GM19395 (cell line): Measurements from ENCODE around the gene UBE2G2.

ENCODE experiments used
- ATAC-seq: cut with Tn5 transposase; IDR thresholded peaks from one replicate; pipeline ENCODE4 v1.9.1; 2021; ENCODE audit warnings: mild to moderate bottlenecking, moderate library complexity; ENCODE audit not compliant: unreplicated experiment

The UBE2G2 gene

DNA sequence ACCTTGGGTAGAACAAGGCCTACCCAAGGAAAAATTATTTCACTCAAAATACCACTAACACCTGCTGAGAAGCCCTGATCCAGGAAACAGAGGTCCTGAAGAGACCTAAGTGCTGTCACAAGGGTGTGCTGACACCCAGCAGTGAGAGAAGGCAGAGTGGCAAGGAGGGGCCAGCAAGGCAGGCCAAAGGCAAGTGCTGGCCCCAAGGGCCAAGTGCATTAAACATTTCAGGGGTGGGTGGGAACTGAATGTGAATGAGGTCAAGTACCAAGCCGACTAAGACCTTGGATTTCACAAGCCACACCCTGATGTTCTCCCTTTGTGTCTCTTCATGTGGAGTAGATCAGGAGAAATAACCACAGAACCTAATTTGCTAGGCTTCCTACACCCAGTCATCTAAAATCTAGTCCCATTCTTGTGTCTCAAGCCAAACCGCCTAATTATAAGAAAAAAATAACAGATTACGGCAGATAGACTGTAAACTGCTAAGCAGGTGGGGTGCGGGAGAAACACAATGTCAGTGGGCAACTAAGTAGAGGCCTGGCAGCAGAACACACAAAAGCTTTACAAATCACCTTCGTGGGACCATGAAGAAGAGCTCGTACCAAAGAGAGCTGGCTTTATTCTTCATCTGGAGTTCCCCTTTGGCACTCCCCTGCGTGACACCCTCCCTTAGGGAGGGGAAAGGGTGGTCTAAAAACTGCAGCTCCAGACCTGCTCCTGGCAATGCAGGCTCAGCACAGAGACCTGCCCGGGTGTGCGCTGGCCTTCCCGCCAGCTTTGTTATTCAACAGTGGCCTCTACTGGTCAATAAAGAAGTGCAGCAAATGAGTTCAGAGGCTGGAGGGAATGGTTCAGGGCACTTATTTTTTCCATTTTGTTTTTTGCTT, 8.7 kb downstream of the UBE2G2 start:
- ATAC-seq, result no peak

GRCh38 chr21:44791993-44792392, 9.6 kb downstream of the UBE2G2 start:
- no peak for ATAC-seq

DNA sequence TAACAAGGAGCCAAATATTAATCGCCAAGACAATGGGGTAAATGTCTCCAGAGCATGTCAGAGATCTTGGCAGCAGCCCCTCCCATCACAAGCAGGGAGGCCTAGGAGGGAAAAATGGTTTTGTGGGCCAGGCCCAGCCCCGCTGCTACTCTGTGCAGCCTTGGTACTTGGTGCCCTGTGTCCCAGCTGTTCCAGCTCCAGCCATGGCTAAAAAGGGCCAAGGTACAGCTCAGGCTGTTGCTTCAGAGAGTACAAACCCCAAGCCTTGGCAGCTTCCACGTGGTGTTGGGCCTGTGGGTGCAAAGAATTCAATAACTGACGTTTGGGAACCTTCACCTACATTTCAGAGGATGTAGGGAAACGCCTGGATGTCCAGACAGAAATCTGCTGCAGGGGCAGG, 10.4 kb downstream of the UBE2G2 start:
- ATAC-seq, result no peak

- no peak for ATAC-seq
Measured at GRCh38 chr21:44790368-44790767, 11.3 kb downstream of the UBE2G2 start.

DNA sequence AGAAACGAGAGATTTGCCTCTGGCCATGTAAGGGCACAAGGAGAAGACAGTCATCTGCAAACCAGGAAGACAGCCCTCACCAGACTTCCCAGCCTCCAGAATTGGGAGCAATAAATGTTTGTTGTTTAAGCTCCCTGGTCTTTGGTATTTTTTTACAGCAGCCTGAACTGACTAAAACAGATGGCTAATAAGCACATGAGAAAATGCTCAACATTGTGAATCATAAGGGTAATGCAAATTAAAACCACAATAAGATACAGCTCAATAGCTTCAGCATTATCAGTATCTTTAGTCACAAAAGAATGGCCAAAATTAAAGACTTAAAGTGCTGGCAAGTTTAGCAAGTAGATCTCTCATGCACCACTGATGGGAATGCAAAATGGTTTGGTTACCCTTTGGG, 11.7 kb downstream of the UBE2G2 start:
- no peak for ATAC-seq

DNA sequence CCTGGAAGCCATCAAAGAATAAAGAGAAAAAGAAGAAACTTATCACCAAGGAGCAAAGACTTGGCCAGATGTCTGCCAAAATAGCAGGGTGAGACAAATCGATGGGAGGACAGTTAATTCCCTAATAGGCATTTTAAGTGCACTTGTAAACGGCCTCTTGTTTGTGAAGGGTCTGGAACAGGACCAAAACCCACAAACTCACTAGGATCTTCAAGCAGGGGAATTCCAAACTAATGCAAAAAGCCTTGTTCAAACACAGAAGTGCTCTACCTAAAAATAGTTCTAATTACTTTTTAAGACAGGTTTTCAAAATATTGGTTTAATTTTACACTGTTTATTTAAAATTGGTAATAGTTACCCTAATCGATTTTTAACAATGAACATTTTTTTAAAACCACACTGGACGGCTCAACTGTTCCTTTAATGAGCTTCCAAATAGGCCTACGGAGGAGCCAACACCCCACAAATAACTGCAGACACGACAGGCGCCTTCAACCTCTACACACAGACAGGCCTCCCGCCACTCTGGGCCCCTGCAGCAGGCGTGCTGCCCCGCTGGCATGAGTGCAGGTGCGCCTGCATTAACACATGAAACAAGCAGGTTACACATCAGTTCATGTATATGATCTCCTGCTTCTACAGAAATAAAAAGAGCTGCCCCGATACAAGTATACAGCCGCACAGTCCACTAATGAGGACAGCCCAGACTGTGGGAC, 15.8 kb downstream of the UBE2G2 start:
- ATAC-seq, result no peak

- ATAC-seq, result no peak
Measured at GRCh38 chr21:44784810-44785209, 16.8 kb downstream of the UBE2G2 start.

- ATAC-seq, result no peak
Measured at GRCh38 chr21:44783020-44783696, 18.5 kb downstream of the UBE2G2 start.

DNA sequence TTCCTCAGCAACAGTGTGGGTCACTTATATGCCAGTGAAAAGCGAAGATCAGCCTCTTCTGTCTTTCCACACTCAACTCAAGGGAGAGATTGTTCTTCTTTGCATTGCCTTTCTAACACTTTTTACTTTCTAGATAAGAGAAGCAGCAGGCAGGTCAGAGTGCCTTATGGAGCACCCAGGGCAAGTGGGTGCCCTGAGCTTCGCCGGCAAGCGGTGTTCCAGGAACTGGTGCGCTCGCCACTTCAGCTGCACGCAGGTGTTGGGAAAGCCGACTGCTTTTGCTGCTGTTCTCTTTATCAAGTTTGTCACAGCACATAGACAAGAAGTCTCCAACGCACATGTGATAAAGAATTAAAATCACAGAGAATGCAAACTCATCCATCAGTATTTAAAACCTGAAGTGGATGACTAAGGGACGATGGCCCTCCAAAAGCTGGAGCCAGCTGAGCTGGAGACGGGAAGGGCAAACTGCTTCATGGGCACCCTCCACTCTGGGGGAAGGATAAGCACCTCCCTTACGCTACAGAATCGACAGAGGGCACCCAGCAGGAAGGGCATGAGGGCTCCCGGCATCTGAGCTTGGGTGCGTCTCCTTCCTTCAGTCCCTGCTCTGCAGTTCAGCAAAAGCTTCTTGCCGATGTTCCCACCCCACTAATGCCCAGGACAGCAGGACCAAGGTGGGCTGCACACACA, 20.7 kb downstream of the UBE2G2 start:
- ATAC-seq, result no peak

DNA sequence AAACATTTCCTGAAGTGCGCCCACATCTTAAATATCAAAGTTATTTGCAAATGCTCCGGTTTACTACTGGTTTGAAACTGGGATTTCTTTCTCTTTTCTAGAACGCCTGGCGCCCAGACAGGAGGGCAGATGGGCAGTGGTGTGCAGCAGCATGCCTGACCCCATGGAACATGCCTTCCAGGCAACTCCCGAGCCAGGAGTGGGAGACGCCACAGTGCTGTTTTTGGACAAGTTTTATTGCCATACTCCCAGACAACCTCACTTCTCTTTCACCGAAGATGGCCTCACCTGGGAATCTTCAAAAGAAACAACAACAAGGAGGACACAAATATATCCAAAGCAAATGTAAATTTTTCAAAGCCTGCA, 21.5 kb downstream of the UBE2G2 start:
- no peak for ATAC-seq

GRCh38 chr21:44779417-44780136, 22.0 kb downstream of the UBE2G2 start:
- no peak for ATAC-seq

GRCh38 chr21:44778983-44779382, 22.6 kb downstream of the UBE2G2 start:
- no peak for ATAC-seq

DNA sequence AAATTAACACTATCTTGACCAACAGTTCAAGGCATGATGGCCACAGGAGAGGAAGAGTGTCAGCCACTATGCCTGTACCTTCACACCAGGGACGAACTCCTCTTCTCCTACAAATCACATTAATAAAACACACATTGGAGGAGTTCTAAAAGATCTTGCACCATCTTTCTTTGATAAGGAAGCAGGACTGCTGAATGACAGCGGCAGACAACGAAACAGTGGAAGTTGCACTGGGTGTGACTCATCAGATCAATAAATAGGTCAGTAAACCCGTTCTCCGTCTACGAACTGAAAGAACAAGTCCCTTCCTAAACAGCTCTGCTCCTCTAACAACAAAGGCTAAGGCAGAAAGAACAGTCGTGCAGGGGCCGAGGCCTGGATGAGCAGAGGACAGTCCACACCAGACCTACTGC, 23.1 kb downstream of the UBE2G2 start:
- ATAC-seq, result no peak

- no peak for ATAC-seq
Measured at GRCh38 chr21:44778094-44778493, 23.5 kb downstream of the UBE2G2 start.

DNA sequence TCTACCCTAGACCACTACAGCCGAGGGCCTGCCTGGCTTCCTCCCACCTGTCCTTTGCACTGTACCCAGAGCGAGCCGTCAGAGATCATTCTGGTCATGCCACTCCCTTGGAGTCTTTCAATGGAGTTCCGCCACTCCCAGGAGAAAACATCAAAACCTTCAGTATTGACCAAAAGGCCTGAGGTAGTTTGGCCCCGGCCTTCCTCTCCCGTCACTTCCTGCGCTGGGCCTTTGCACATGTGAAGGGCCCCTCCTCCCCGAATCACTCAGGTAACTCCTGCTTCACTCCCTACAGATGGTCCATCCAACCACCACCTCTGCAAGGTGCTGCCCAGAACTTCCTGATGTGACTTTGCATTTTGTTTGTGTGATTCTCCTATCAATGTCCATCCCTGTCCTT, 26.6 kb downstream of the UBE2G2 start:
- no peak for ATAC-seq

DNA sequence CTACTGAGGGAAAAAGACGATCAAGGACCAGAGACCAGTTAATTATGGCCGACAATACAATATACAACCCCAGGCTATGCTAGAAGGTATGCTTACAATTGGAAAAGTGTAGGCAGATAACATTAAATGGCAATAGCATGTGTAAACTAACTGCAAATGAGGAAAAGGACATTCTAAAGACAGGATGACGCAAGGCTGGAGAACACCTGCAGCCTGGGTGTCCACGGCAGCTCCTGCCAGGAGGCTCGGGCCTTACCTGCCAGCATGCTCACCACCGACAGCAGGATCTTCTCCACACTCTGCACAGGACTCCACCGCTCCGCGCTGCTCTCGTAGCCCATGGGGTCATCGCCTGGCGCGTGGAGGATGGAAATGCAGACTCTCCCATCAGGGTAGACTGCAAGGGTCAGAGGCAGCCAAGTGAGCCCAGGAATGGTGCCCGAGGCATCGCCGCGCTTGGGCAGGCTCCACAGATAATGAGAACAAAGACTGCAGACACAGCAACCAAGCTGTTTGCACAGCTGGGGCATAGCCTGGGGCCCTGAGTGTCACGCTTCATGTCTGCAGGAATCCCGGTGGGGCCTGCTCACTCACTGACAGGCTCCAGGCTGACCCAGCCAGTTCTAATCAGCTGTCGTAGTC, 28.2 kb downstream of the UBE2G2 start:
- no peak for ATAC-seq

DNA sequence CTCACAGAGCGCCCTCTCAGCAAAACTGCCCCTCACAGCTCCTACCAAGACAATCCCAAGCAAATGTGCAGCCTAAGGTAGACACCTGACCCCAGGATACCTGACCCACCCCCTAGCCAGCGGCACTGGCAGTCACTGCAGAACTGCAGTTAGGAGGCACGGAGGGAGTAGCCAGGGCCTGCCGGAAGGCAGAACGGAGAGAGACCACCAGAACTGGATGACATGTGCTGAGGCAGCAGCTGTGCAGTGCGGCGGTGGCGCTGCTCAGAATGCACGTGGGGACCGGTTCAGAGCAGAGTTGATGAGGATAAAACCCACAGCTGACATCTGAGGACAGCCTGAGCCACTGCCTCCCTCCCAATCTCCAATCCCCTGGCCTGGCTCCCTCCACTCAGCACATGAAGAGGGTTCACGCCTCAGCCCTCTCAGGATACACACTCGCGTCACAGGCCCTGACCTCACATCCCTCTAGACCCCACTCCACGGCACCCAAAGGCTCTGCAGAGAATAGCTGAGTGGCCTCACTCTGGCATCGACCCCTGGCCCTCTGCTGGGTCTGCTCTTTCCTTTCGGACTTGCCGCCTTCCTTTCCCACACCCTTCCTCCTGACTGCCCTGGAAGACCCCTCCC, 29.6 kb downstream of the UBE2G2 start:
- no peak for ATAC-seq

GRCh38 chr21:44767834-44768831, 33.5 kb downstream of the UBE2G2 start:
- no peak for ATAC-seq
